ENCODE data around the gene TSPAN18. TPM values are rescaled to one million over a fixed set of nuclear protein-coding genes. Genes with fewer than 3 reads are reported as not detected.
A peak's percentile ranks its signal among the peaks of the same experiment; 100 is the strongest.

TSPAN18 gene
- total and polyA plus RNA-seq, 8 donors, result 2.1 to 60.3 (median 11.0) TPM

DNA sequence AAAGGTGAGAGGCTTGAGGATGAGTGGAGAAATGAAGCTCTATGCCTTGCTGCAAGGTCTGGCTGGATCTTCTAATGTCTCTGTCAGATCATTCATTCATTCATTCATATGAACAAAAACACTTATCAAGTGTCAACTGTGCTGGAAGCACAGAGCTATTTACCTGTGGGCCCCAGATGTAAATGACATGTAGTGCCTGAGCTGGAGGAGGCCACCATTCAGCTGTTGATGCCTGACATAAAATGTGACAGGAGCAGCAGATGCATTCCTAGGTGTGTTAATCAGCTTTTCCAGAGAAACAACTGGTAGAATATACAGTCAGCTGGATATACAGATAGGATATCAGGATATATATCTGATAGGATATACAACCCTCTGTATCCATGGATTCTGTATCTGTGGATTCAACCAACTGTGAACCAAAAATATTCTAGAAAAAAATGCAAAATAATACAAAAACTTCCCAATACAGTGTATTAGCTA, 44.5 kb downstream of the TSPAN18 start:
- intact Hi-C loops (cut with DNase I; ENCODE audit: low total_unique reads), result no loop called here
- DNase-seq, result no peak
- H3K27me3 ChIP-seq, result no peaks in the 10 kb centered on the region
- TF ChIP-seq POLR2AphosphoS5 (IDR thresholded peaks at IDR 0.05) (no peak), EP300 (IDR thresholded peaks at IDR 0.05) (no peak), POLR2A (IDR thresholded peaks at IDR 0.05) (no peak), CTCF (IDR thresholded peaks at IDR 0.05) (no peak)
- H3K9me3 ChIP-seq, result no peaks in the 10 kb centered on the region
- peaks cover 14 to 63% (median 30%) of the 10 kb centered on the region in 4 donors for H3K4me1 ChIP-seq
- H3K36me3 ChIP-seq, result no peaks in the 10 kb centered on the region
- H3K4me3 ChIP-seq, result no peak overlapping the region
- no peak overlapping the region for H3K27ac ChIP-seq

DNA sequence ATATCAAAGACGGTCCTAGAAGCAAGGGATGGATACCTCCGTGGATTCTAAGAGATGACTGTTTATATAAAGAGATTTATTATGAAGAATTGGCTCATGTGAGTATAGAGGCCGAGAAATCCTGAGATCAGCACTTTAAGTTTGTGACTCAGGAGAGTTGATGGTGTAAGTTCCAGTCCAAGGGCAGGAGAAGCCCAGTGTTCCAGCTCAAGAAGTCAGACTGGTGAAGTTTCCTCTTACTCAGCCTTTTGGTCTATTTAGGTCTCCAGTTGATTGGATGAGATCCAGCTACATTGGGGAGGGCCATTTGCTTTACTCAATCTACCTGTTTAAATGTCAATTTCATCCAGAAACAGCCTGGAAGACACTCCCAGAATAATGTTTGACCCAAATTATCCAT, 45.1 kb downstream of the TSPAN18 start:
- WGBS, 5 donors, result 55 to 82% (median 78%) methylated on average over 3 of the region's 3 CpGs
- Histone ChIP-seq H3K27ac (no peak overlapping the region), H3K4me1 (peaks cover 9 to 58% (median 25%) of the 10 kb centered on the region in 4 donors), H3K27me3 (no peaks in the 10 kb centered on the region), H3K9me3 (no peaks in the 10 kb centered on the region), H3K36me3 (no peaks in the 10 kb centered on the region), H3K4me3 (no peak overlapping the region)
- TF ChIP-seq EP300 (IDR thresholded peaks at IDR 0.05) (no peak), POLR2A (IDR thresholded peaks at IDR 0.05) (no peak), CTCF (IDR thresholded peaks at IDR 0.05) (no peak), POLR2AphosphoS5 (IDR thresholded peaks at IDR 0.05) (no peak)
- peak in 1 of 2 donors; percentile 1 for DNase-seq
- intact Hi-C loops (cut with DNase I; ENCODE audit: low total_unique reads), result no loop called here

- peak in 1 of 2 donors; percentile 16 for DNase-seq
- TF ChIP-seq POLR2A (IDR thresholded peaks at IDR 0.05), result no peak
- no peak for TF ChIP-seq CTCF (IDR thresholded peaks at IDR 0.05)
- no peak for TF ChIP-seq EP300 (IDR thresholded peaks at IDR 0.05)
- TF ChIP-seq POLR2AphosphoS5 (IDR thresholded peaks at IDR 0.05), result no peak
- H3K36me3 ChIP-seq, result no peaks in the 10 kb centered on the region
- H3K9me3 ChIP-seq, result no peaks in the 10 kb centered on the region
- H3K27me3 ChIP-seq, result no peaks in the 10 kb centered on the region
- 55 to 77% (median 72%) methylated on average over 9 of the region's 9 CpGs for WGBS, 5 donors
- intact Hi-C loops (cut with DNase I; ENCODE audit: low total_unique reads), result no loop called here
- H3K4me3 ChIP-seq, result no peak overlapping the region
- H3K4me1 ChIP-seq, result peaks cover 9 to 53% (median 22%) of the 10 kb centered on the region in 4 donors
- H3K27ac ChIP-seq, result peak overlapping the region in 4 of 5 donors; percentile 21 to 74 (median 59)
These were observed 46.7 kb downstream of the TSPAN18 start for GRCh38 chr11:44773351-44773965.

DNA sequence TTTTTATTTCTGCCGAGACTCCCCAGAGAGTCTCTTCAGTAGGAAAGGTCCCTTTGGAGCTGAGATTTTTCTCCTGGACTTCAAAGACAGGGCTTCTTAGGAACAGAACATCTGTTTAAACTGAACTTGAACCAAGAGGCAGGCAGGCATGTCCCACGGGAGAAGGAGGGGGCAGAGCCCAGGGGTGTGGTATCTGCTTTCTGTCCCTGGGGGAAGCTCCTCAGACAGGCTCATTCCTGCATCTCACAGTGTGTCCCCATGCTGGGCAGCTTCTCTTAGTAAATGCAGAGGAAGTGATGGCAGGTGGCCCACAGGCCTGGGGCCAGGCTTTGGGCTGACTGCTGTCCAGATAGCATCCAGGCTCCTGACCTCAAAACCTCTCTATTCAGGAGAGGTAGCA, 47.3 kb downstream of the TSPAN18 start:
- H3K27me3 ChIP-seq, result no peaks in the 10 kb centered on the region
- no peaks in the 10 kb centered on the region for H3K36me3 ChIP-seq
- TF ChIP-seq POLR2AphosphoS5 (IDR thresholded peaks at IDR 0.05), result no peak
- no peak for TF ChIP-seq POLR2A (IDR thresholded peaks at IDR 0.05)
- no peak for TF ChIP-seq EP300 (IDR thresholded peaks at IDR 0.05)
- TF ChIP-seq CTCF (IDR thresholded peaks at IDR 0.05), result no peak
- H3K27ac ChIP-seq, result peak overlapping the region in 4 of 5 donors; percentile 21 to 74 (median 59)
- 37 to 56% (median 39%) methylated on average over 2 of the region's 2 CpGs for WGBS, 5 donors
- no peak overlapping the region for H3K4me3 ChIP-seq
- peaks cover 9 to 53% (median 22%) of the 10 kb centered on the region in 4 donors for H3K4me1 ChIP-seq
- H3K9me3 ChIP-seq, result no peaks in the 10 kb centered on the region
- intact Hi-C loops (cut with DNase I; ENCODE audit: low total_unique reads), result no loop called here
- peak in 1 of 2 donors; percentile 17 for DNase-seq

Measured in stomach (tissue), 9 donors.